GDM1 (cell line): ENCODE results near the gene HK3.

ENCODE experiments used
- DNase-seq: peaks from one replicate; lab custom pipeline; 2025; lab: John Stamatoyannopoulos, UW

The HK3 gene

GRCh38 chr5:176850371-176851245 is 48.5 kb downstream of the HK3 start:
- DNase-seq: no peak

- DNase-seq: no peak
Observed at GRCh38 chr5:176849611-176850227, 49.4 kb downstream of the HK3 start.

- no peak for DNase-seq
Observed at GRCh38 chr5:176848651-176849050, 50.5 kb downstream of the HK3 start.

- no peak for DNase-seq
Observed at GRCh38 chr5:176847726-176848290, 51.3 kb downstream of the HK3 start.

GRCh38 chr5:176847148-176847547 is 52.0 kb downstream of the HK3 start:
- no peak for DNase-seq

GRCh38 chr5:176846335-176847140 is 52.6 kb downstream of the HK3 start:
- no peak for DNase-seq

GRCh38 chr5:176845392-176845713 is 53.8 kb downstream of the HK3 start:
- no peak for DNase-seq

GRCh38 chr5:176844706-176845391 is 54.3 kb downstream of the HK3 start:
- DNase-seq: no peak

- DNase-seq: no peak
Observed at GRCh38 chr5:176844281-176844680, 54.9 kb downstream of the HK3 start.

GRCh38 chr5:176843673-176844072 is 55.5 kb downstream of the HK3 start:
- DNase-seq: no peak

GRCh38 chr5:176837707-176838115 is 61.4 kb downstream of the HK3 start:
- DNase-seq: peak; percentile 60

GRCh38 chr5:176836811-176837706 is 62.1 kb downstream of the HK3 start:
- DNase-seq: no peak

- no peak for DNase-seq
Observed at GRCh38 chr5:176835918-176836317, 63.2 kb downstream of the HK3 start.

- DNase-seq: no peak
Observed at GRCh38 chr5:176833286-176833685, 65.9 kb downstream of the HK3 start.

GRCh38 chr5:176832162-176832561 is 67.0 kb downstream of the HK3 start:
- DNase-seq: no peak

GRCh38 chr5:176831425-176831824 is 67.7 kb downstream of the HK3 start:
- no peak for DNase-seq

GRCh38 chr5:176830995-176831423 is 68.1 kb downstream of the HK3 start:
- no peak for DNase-seq
